HepG2 (cell line): ENCODE results near the gene PPP2R5D. TPM values are rescaled to one million over a fixed set of nuclear protein-coding genes. Genes with fewer than 3 reads are reported as not detected.

Experiments used
- ATAC-seq: fragments of 200-7000 bp; cut with Tn5 transposase; 3 replicates; pipeline ENCODE4 v1.9.1; 2020; ENCODE audit warnings: mild to moderate bottlenecking, moderate library complexity
- BruUV-seq: library from RNA; stranded (reverse); fragments of 400-500 nt; replicated peaks from 2 replicates; lab custom pipeline; 2021; lab: Mats Ljungman, UMichigan
- CTCF ChIA-PET: fragments of 300-600 bp; formaldehyde crosslinking; extraction: SDS; loops from one replicate; lab custom pipeline; 2021; ENCODE audit warnings: low total read pairs, inconsistent platforms, low intra/inter-chr PET ratio; lab: Yijun Ruan, JAX
- POLR2A ChIA-PET: fragments of 350-600 bp; sonication (Branson Sonifier 250); formaldehyde crosslinking; loops from one replicate; lab custom pipeline; 2020; ENCODE audit warnings: antibody characterized with exemption, inconsistent platforms; lab: Yijun Ruan, JAX
- DNase-seq: peaks from one replicate; pipeline ENCODE4 v3.0.0-alpha.2; 2015; ENCODE audit warnings: low spot score
- FAIRE-seq: peaks from 3 replicates; lab custom pipeline; 2011; peaks lifted over from hg19 to GRCh38; lab: Jason Lieb, UNC
- H2AFZ ChIP-seq: one replicate; pipeline ENCODE4 v1.6.1; 2011; ENCODE audit warnings: low read length, inconsistent platforms
- H3K27ac ChIP-seq: fragments of 300-600 bp; 3 replicates; pipeline ENCODE4 v1.8.0; 2011; ENCODE audit warnings: mixed run types, mild to moderate bottlenecking, mixed read lengths, low read length, inconsistent platforms; ENCODE audit not compliant: insufficient read depth; ENCODE audit errors: extremely low read length
- H3K27me3 ChIP-seq, 2 experiments: fragments of 200-600 bp in 1 of 2; 2 replicates in 1 of 2; 3 replicates in 1 of 2; pipeline versions ENCODE4 v1.6.0 to v1.8.0; 2011; ENCODE audit warnings: low read length in 2 of 2, mild to moderate bottlenecking in 2 of 2, moderate library complexity in 2 of 2, inconsistent platforms in 1 of 2; ENCODE audit not compliant: insufficient read depth in 2 of 2, control insufficient read depth in 1 of 2
- H3K36me3 ChIP-seq, 2 experiments: fragments of 200-600 bp in 1 of 2; replicated peaks in 1 of 2; 2 replicates in 1 of 2; 3 replicates in 1 of 2; pipeline versions ENCODE4 v1.5.1 to v1.8.0; 2011; ENCODE audit warnings: low read length in 2 of 2, inconsistent platforms in 1 of 2; ENCODE audit not compliant: insufficient read depth in 2 of 2, control insufficient read depth in 1 of 2
- H3K4me1 ChIP-seq: 2 replicates; pipeline ENCODE4 v1.5.1; 2012; ENCODE audit warnings: low read length, inconsistent platforms; ENCODE audit not compliant: insufficient read depth
- H3K4me2 ChIP-seq: 2 replicates; pipeline ENCODE4 v1.6.0; 2011; ENCODE audit warnings: low read depth, low read length, inconsistent platforms
- H3K4me3 ChIP-seq, 3 experiments: fragments of 200-600 bp in 1 of 3; sonication (generic), shearing (Covaris generic) in 1 of 3; replicated peaks in 1 of 3; 2 replicates each; pipeline ENCODE4 v1.5.1; 2011 to 2016; ENCODE audit warnings: low read length in 3 of 3, inconsistent platforms in 2 of 3, low read depth in 2 of 3, mild to moderate bottlenecking in 2 of 3, control low read depth in 1 of 3, mixed read lengths in 1 of 3; ENCODE audit not compliant: insufficient read depth in 1 of 3
- H3K79me2 ChIP-seq: one replicate; pipeline ENCODE4 v1.6.1; 2011; ENCODE audit warnings: low read length, inconsistent platforms; ENCODE audit not compliant: insufficient read depth
- H3K9ac ChIP-seq: 2 replicates; pipeline ENCODE4 v1.6.0; 2011; ENCODE audit warnings: mild to moderate bottlenecking, low read depth, low read length, inconsistent platforms; ENCODE audit not compliant: insufficient read depth
- H3K9me3 ChIP-seq: 2 replicates; pipeline ENCODE4 v1.5.1; 2012; ENCODE audit warnings: mild to moderate bottlenecking, low read length
- H4K20me1 ChIP-seq: 2 replicates; pipeline ENCODE4 v1.6.0; 2011; ENCODE audit warnings: inconsistent platforms, mild to moderate bottlenecking, low read length, moderate library complexity; ENCODE audit not compliant: insufficient read depth
- DPF2 ChIP-seq: sonication (generic); formaldehyde crosslinking; IDR thresholded peaks from 2 replicates; pipeline ENCODE4 v1.4.0; 2020; ENCODE audit warnings: mild to moderate bottlenecking, low read depth, missing genetic modification reagents, borderline replicate concordance
- E2F1 ChIP-seq: sonication (generic); formaldehyde crosslinking; IDR thresholded peaks from 2 replicates; pipeline ENCODE4 v1.5.0; 2020; ENCODE audit warnings: missing genetic modification reagents
- GATA4 ChIP-seq: sonication (generic); IDR thresholded peaks from 2 replicates; pipeline ENCODE4 v1.6.1; 2016; ENCODE audit warnings: antibody characterized with exemption, low read depth, borderline replicate concordance
- GMEB1 ChIP-seq: sonication (generic); formaldehyde crosslinking; IDR thresholded peaks from 2 replicates; pipeline ENCODE4 v1.5.1; 2020; ENCODE audit warnings: missing genetic modification reagents, mild to moderate bottlenecking, borderline replicate concordance
- GTF3A ChIP-seq: sonication (generic); formaldehyde crosslinking; conservative IDR thresholded peaks from 2 replicates; pipeline ENCODE4 v1.4.0; 2020; ENCODE audit warnings: mild to moderate bottlenecking, missing genetic modification reagents
- IKZF4 ChIP-seq: sonication (generic); formaldehyde crosslinking; IDR thresholded peaks from 2 replicates; pipeline ENCODE4 v1.5.1; 2020; ENCODE audit warnings: borderline replicate concordance, mild to moderate bottlenecking, low read depth, missing genetic modification reagents; ENCODE audit errors: not compliant biosample characterization
- MXD1 ChIP-seq: sonication (generic); formaldehyde crosslinking; IDR thresholded peaks from 2 replicates; pipeline ENCODE4 v1.4.0; 2020; ENCODE audit warnings: mild to moderate bottlenecking, missing genetic modification reagents
- PLSCR1 ChIP-seq: sonication (generic); formaldehyde crosslinking; IDR thresholded peaks from 2 replicates; pipeline ENCODE4 v1.5.0; 2020; ENCODE audit warnings: missing genetic modification reagents, mild to moderate bottlenecking, borderline replicate concordance
- SALL2 ChIP-seq: sonication (generic); formaldehyde crosslinking; IDR thresholded peaks from 2 replicates; pipeline ENCODE4 v1.8.1; 2023; ENCODE audit warnings: mild to moderate bottlenecking, missing genetic modification reagents, inconsistent platforms
- STAG1 ChIP-seq: sonication (generic); formaldehyde crosslinking; IDR thresholded peaks from 2 replicates; pipeline ENCODE4 v1.4.0; 2020; ENCODE audit warnings: missing genetic modification reagents
- TOE1 ChIP-seq: sonication (generic); formaldehyde crosslinking; IDR thresholded peaks from 2 replicates; pipeline ENCODE4 v1.4.0; 2020; ENCODE audit warnings: mild to moderate bottlenecking, missing genetic modification reagents
- WIZ ChIP-seq: sonication (generic); formaldehyde crosslinking; IDR thresholded peaks from 2 replicates; pipeline ENCODE4 v1.5.1; 2020; ENCODE audit warnings: mild to moderate bottlenecking, missing genetic modification reagents
- ZMYM2 ChIP-seq: sonication (generic); formaldehyde crosslinking; IDR thresholded peaks from 2 replicates; pipeline ENCODE4 v1.8.0; 2022; ENCODE audit warnings: mild to moderate bottlenecking, missing genetic modification reagents
- ZNF20 ChIP-seq: sonication (generic); formaldehyde crosslinking; IDR thresholded peaks from 2 replicates; pipeline ENCODE4 v1.4.0; 2020; ENCODE audit warnings: mild to moderate bottlenecking, moderate library complexity, missing genetic modification reagents
- ZNF263 ChIP-seq: sonication (generic); formaldehyde crosslinking; IDR thresholded peaks from 2 replicates; pipeline ENCODE4 v1.4.0; 2020; ENCODE audit warnings: missing genetic modification reagents
- ZNF709 ChIP-seq: sonication (generic); formaldehyde crosslinking; IDR thresholded peaks from 2 replicates; pipeline ENCODE4 v1.5.0; 2020; ENCODE audit warnings: mild to moderate bottlenecking, missing genetic modification reagents
- ZSCAN30 ChIP-seq: sonication (generic); formaldehyde crosslinking; IDR thresholded peaks from 2 replicates; pipeline ENCODE4 v1.5.0; 2020; ENCODE audit warnings: mild to moderate bottlenecking, missing genetic modification reagents
- ZZZ3 ChIP-seq: sonication (generic); formaldehyde crosslinking; IDR thresholded peaks from 2 replicates; pipeline ENCODE4 v1.4.0; 2020; ENCODE audit warnings: missing genetic modification reagents, mild to moderate bottlenecking, borderline replicate concordance
- WGBS: methylation state at CpG from one replicate; pipeline ENCODE4 v1.1.6; 2017; ENCODE audit warnings: low lambda C conversion rate; 5-methylcytosine and 5-hydroxymethylcytosine counted together
- in situ Hi-C: cut with HindIII; loops from 2 replicates; pipeline ENCODE4 v1.10.0; 2017; ENCODE audit warnings: low pct_unique_long_range_greater_than_20kb; ENCODE audit not compliant: extremely low pct_ligation_motif_present
- intact Hi-C: fragments of 100-400 bp; cut with micrococcal nuclease; formaldehyde crosslinking; loops from one replicate; pipeline ENCODE4 v1.10.0; 2022; ENCODE audit not compliant: unreplicated experiment
- polyA plus RNA-seq, 8 experiments: library from polyadenylated mRNA; depleted of rRNA in 3 of 8; stranded (reverse) in 7 of 8; unstranded in 1 of 8; fragments of >200 nt; fragmentation: Illumina TruSeq in 4 of 8; extraction: Trizol in 4 of 8; gene quantifications; 2 replicates each; pipeline versions ENCODE4 v1.2.1 to v1.2.3, GENCODE V29; 2011 to 2016; ENCODE audit warnings: low read depth in 4 of 8, missing spikeins in 1 of 8, mixed read lengths in 1 of 8; ENCODE audit not compliant: insufficient read depth in 1 of 8
- total RNA-seq, 5 experiments: library from RNA; depleted of rRNA; stranded (reverse); fragments of >200 nt; fragmentation: Illumina TruSeq; extraction: Trizol; gene quantifications; 2 replicates each; pipeline ENCODE4 v1.2.3, GENCODE V29; 2016; ENCODE audit warnings: low read depth in 1 of 5

Gene PPP2R5D
- total and polyA plus RNA-seq, 2 of the 13 experiments (the other 11 are each of a cell fraction or from before 2014, with no cell fraction given) = 53.7 to 60.4 TPM

GRCh38 chr6:43007126-43007525, 22.8 kb downstream of the PPP2R5D start:
- H3K27me3 ChIP-seq = no peaks in the 10 kb centered on the region
- ChIA-PET POLR2A (interaction anchor here (0.6 kb wide), 1 partner anchor 14 kb away, joined by 3 read pairs; the partner anchor contains the start of gene RRP36), CTCF (interaction anchor here (1.4 kb wide), 1 partner anchor 123 kb away, joined by 3 read pairs; no protein-coding TSS in a partner anchor)
- no TSS peak for BruUV-seq
- no peaks in the 10 kb centered on the region for H3K9me3 ChIP-seq
- in situ Hi-C loops = no loop called here
- no peak for ATAC-seq
- no peak overlapping the region for H3K9ac ChIP-seq
- no peak for DNase-seq
- no peak overlapping the region for H3K4me2 ChIP-seq
- H2AFZ ChIP-seq = no peak overlapping the region
- no peaks in the 10 kb centered on the region for H4K20me1 ChIP-seq
- H3K4me3 ChIP-seq = no peak overlapping the region
- H3K36me3 ChIP-seq = peaks cover 29 to 73% of the 10 kb centered on the region in 2 experiments
- no peak overlapping the region for H3K27ac ChIP-seq
- TF ChIP-seq ZNF263 (CRISPR knock-in tag) (no peak), ZMYM2 (no peak), ZZZ3 (CRISPR knock-in tag) (no peak), IKZF4 (CRISPR knock-in tag) (no peak), PLSCR1 (CRISPR knock-in tag) (no peak), ZSCAN30 (CRISPR knock-in tag) (no peak), GTF3A (CRISPR knock-in tag) (no peak), ZNF709 (no peak), WIZ (CRISPR knock-in tag) (no peak), ZNF20 (CRISPR knock-in tag) (no peak), STAG1 (CRISPR knock-in tag) (no peak), GATA4 (no peak), MXD1 (CRISPR knock-in tag) (no peak), E2F1 (no peak), DPF2 (CRISPR knock-in tag) (no peak), GMEB1 (no peak), SALL2 (CRISPR knock-in tag) (no peak), TOE1 (CRISPR knock-in tag) (no peak)
- TF ChIP-seq, all 625 proteins: peak for 0
- no peaks in the 10 kb centered on the region for H3K79me2 ChIP-seq
- no peak for FAIRE-seq
- WGBS = 96% methylated on average over 9 of the region's 9 CpGs
- intact Hi-C loops = no loop called here
- H3K4me1 ChIP-seq = peaks cover 4% of the 10 kb centered on the region; the same call in 1 of the 2 replicates
